CD4-positive, alpha-beta T cell treated with Interleukin-17A for 1 hour (primary cell): ENCODE data around the gene MSANTD1.
A peak's percentile ranks its signal among the peaks of the same experiment; 100 is the strongest.
"Not testable (repeated sequence)": the region's sequence is repeated elsewhere in the genome, so short reads cannot be mapped to it uniquely, and the experiment has no call there.

Experiments used
- DNase-seq: peaks from one replicate; pipeline ENCODE4 v3.0.0-alpha.2; 2020

The MSANTD1 gene

GRCh38 chr4:3291969-3292570, 43.1 kb downstream of the MSANTD1 start:
- peak; percentile 4 for DNase-seq

- DNase-seq, result peak; percentile 90
Measured at GRCh38 chr4:3292571-3293400, 43.8 kb downstream of the MSANTD1 start, which contains the start of gene RGS12. TSS of gene RGS12 (plus strand) at chr4:3293021. CDS start at chr4:3316171, 23,150 bp downstream.

- DNase-seq, result peak; percentile 3
Measured at GRCh38 chr4:3293401-3294391, 44.7 kb downstream of the MSANTD1 start.

DNA sequence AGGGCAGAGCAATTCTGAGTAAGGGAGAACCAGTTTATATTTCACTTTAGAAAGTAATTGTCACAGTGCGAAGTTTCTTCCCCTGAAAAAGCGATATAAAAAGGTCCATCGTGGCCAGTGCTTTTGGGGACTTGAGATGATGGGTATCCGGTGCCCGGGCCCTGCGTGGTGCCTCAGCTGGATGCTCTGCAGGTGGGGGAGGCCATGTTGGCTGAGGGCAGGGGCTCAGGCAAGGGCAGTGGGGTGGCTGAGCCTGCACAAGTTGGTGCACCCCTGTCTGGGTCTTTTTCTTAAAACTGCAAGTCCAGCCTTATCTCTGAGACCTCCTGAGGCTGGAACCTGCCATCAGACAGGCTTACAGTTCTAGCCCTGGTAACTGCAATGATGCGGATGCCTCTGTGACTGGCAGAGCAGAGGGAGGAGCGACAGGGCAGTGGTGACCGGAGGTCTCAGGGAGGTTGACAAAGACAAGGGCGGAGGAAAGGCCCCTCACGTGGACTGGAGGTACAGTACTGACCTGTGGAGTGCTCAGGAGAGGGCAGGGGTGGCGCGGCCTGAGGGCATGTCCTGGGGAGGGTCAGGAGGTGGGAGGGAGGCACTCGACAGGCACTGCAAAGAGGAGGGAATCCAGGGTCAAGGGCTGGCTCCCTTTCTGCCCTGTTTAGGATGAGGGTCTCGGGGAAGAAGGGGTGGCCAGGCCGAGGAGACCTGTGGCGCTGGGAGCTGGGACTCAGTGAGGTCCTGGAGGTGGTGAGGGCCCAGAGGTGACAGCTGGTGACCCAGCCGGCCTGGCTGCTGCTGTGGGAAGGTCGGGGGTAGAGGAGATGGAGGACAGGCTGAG, 45.7 kb downstream of the MSANTD1 start:
- no peak for DNase-seq

- DNase-seq, result no peak
Measured at GRCh38 chr4:3295837-3296624, 47.1 kb downstream of the MSANTD1 start.

GRCh38 chr4:3296651-3297050, 47.7 kb downstream of the MSANTD1 start:
- DNase-seq, result no peak

GRCh38 chr4:3297066-3297859, 48.3 kb downstream of the MSANTD1 start:
- no peak for DNase-seq

- DNase-seq, result no peak
Measured at GRCh38 chr4:3299122-3299975, 50.4 kb downstream of the MSANTD1 start.

GRCh38 chr4:3299976-3300671, 51.2 kb downstream of the MSANTD1 start:
- DNase-seq, result no peak

- not testable (repeated sequence) for DNase-seq
Measured at GRCh38 chr4:3300882-3301281, 51.9 kb downstream of the MSANTD1 start.

DNA sequence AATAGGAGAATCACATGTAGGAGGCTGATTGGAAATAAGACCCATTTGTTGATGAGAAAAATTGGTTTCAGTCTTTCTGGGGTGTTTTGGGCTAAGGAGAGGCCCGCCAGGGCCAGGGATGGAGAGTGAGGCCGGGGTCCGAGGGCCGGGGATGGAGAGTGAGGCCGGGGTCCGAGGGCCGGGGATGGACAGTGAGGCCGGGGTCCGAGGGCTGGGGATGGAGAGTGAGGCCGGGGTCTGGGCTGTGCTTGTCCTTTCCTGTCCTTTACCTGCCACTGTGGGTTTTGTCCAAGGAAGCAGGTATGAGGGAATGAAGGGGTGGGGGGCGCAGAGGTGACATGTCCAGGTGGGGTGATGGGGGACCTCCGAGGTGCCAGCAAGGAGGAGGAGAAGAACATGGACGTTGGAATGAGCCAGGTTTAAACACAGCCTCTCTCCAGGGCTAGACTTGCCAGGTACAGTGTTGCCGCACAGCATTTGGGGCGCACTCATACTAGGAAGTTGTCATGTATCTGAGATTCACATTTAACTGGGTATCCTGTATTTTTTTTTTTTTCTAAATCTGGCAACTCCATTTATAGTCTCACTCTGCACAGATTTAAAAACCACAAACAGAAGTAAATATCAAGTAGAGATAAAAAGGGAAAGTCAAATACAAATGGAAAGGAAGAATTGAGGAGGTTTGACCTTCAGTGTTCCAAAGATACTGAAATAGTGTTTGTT, 52.7 kb downstream of the MSANTD1 start:
- peak; percentile 25 for DNase-seq

DNA sequence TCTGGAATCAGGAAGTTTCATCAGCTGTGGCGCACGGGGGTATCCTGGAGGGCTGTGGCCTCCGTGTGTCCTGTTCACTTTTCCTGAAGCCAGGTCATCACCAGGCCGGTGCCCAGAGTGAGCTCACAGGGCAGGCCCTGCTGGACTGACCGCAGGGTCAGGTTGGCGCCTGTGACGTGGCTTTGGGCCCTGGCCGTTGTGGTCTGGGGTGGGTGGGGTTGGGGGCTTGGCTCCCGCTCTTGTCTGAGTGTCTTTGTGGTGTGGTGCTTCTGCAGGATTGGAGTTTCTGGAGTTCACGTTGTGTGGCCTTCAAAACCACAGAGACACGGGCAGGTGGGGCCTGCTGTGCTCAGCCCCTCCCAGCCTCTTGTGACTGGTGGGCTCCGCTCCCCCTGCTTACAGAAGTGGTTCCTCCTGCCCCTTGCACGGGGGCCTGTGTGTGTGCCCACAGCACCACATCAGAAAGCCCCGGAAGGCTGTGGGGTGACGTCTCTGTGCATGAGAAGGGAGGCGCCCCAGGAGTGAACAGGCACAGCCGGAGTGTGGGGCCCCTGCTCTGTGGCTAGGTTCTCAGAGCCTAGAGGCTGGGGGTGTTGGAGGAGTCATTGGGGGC, 53.3 kb downstream of the MSANTD1 start:
- peak; percentile 88 for DNase-seq

GRCh38 chr4:3302786-3303564, 54.0 kb downstream of the MSANTD1 start:
- peak; percentile 36 for DNase-seq

- no peak for DNase-seq
Measured at GRCh38 chr4:3303565-3303824, 54.5 kb downstream of the MSANTD1 start.

GRCh38 chr4:3303923-3304710, 55.2 kb downstream of the MSANTD1 start:
- no peak for DNase-seq
